Fibroblast of mammary gland (primary cell): ENCODE measurements around the gene GRPEL1.

Experiments
- DNase-seq: peaks from one replicate; pipeline ENCODE4 v3.0.0-alpha.2; 2010; ENCODE audit warnings: low read depth
- H3K4me3 ChIP-seq: 2 replicates; pipeline ENCODE4 v1.5.1; 2011; ENCODE audit warnings: low read depth, mild to moderate bottlenecking, low read length, moderate library complexity; ENCODE audit not compliant: control insufficient read depth
- CTCF ChIP-seq: conservative IDR thresholded peaks from 2 replicates; pipeline ENCODE4 v1.5.1; 2011; ENCODE audit warnings: low read depth, low read length, inconsistent platforms; ENCODE audit not compliant: control insufficient read depth, insufficient read depth

The GRPEL1 gene

GRCh38 chr4:7051144-7051495 is 16.7 kb downstream of the GRPEL1 start:
- no peak for DNase-seq
- no peak for TF ChIP-seq CTCF
- no peak overlapping the region for H3K4me3 ChIP-seq

- no peak overlapping the region for H3K4me3 ChIP-seq
- no peak for DNase-seq
- TF ChIP-seq CTCF = no peak
Measured at GRCh38 chr4:7050481-7051143, 17.3 kb downstream of the GRPEL1 start.

GRCh38 chr4:7049739-7050138 is 18.1 kb downstream of the GRPEL1 start:
- no peak for DNase-seq
- no peak for TF ChIP-seq CTCF
- H3K4me3 ChIP-seq = no peak overlapping the region

- DNase-seq = no peak
- TF ChIP-seq CTCF = no peak
- no peak overlapping the region for H3K4me3 ChIP-seq
Measured at GRCh38 chr4:7049295-7049694, 18.6 kb downstream of the GRPEL1 start.

GRCh38 chr4:7048642-7049041 is 19.2 kb downstream of the GRPEL1 start:
- no peak for TF ChIP-seq CTCF
- H3K4me3 ChIP-seq = no peak overlapping the region
- DNase-seq = no peak

GRCh38 chr4:7046971-7047370 is 20.9 kb downstream of the GRPEL1 start:
- TF ChIP-seq CTCF = no peak
- no peak overlapping the region for H3K4me3 ChIP-seq
- no peak for DNase-seq
